H1 (cell line): Measurements from ENCODE around the gene SFMBT2. TPM values are rescaled to one million over a fixed set of nuclear protein-coding genes. Genes with fewer than 3 reads are reported as not detected.

Experiments used
- CTCF ChIP-seq, 3 experiments: IDR thresholded peaks; 1 replicate in 2 of 3; 2 replicates in 1 of 3; pipeline versions ENCODE4 v1.5.1 to v1.6.1; 2011; ENCODE audit warnings: low read length in 3 of 3, mild to moderate bottlenecking in 3 of 3, inconsistent platforms in 2 of 3, low read depth in 1 of 3, moderate library complexity in 1 of 3; ENCODE audit not compliant: insufficient read depth in 1 of 3; ENCODE audit errors: control extremely low read depth in 1 of 3
- HDAC2 ChIP-seq, 2 experiments: fragments of 300-600 bp in 1 of 2; sonication (generic) in 1 of 2; IDR thresholded peaks; 2 replicates each; pipeline ENCODE4 v1.6.1; 2011 to 2012; ENCODE audit warnings: low read depth in 2 of 2, low read length in 2 of 2, mild to moderate bottlenecking in 2 of 2, moderate library complexity in 2 of 2, borderline replicate concordance in 1 of 2, inconsistent platforms in 1 of 2
- SIRT6 ChIP-seq: IDR thresholded peaks from one replicate; pipeline ENCODE4 v1.7.1; 2012; ENCODE audit warnings: low read length, inconsistent platforms
- SIX5 ChIP-seq: IDR thresholded peaks from 2 replicates; pipeline ENCODE4 v1.6.1; 2011; ENCODE audit warnings: mild to moderate bottlenecking, low read depth, low read length
- SUZ12 ChIP-seq: fragments of 200-600 bp; sonication (generic); IDR thresholded peaks from 2 replicates; pipeline ENCODE4 v1.6.1; 2012; ENCODE audit warnings: mild to moderate bottlenecking, inconsistent platforms, low read length, moderate library complexity, mixed read lengths
- YY1 ChIP-seq: IDR thresholded peaks from 2 replicates; pipeline ENCODE4 v1.6.1; 2011; ENCODE audit warnings: low read depth, mild to moderate bottlenecking, low read length
- polyA plus RNA-seq, 7 experiments: library from polyadenylated mRNA; depleted of rRNA in 3 of 7; stranded (reverse) in 5 of 7; unstranded in 2 of 7; fragments of >200 nt in 5 of 7; fragments of 200-250 nt in 2 of 7; gene quantifications; 1 replicate in 5 of 7; 2 replicates in 1 of 7; 4 replicates in 1 of 7; pipeline versions ENCODE4 v1.2.1 to v1.2.3, GENCODE V29; 2011 to 2013; ENCODE audit warnings: missing spikeins in 2 of 7, mixed read lengths in 2 of 7
- total RNA-seq: library from RNA; stranded (reverse); fragmentation: NEBNext Ultra II Directional; extraction: Animal tissue kit (Norgen Biotek cat#: 25700); gene quantifications from 2 replicates; pipeline ENCODE4 v1.2.1, GENCODE V29; 2021

The SFMBT2 gene
- total and polyA plus RNA-seq, 2 of the 8 experiments (the other 6 are each of a cell fraction or from before 2014, with no cell fraction given), result 2.9 to 11.0 TPM

- TF ChIP-seq CTCF (IDR thresholded peaks at IDR 0.05; ENCODE audit: control extremely low read depth in 1 of 3, insufficient read depth in 1 of 3, low read depth in 1 of 3, low read length in 3 of 3) (no peak), HDAC2 (IDR thresholded peaks at IDR 0.05; ENCODE audit: borderline replicate concordance in 1 of 2, low read depth in 2 of 2, low read length in 2 of 2) (no peak), SIRT6 (no peak), SUZ12 (no peak), SIX5 (no peak), YY1 (no peak)
These were observed 21.5 kb downstream of the SFMBT2 start (continued) for GRCh38 chr10:7389346-7389745.
